HCT116 (cell line): ENCODE measurements around the gene ATP5PO. TPM values are rescaled to one million over a fixed set of nuclear protein-coding genes. Genes with fewer than 3 reads are reported as not detected.

Source experiments
- ATAC-seq: fragments of 200-7000 bp; cut with Tn5 transposase; 2 replicates; pipeline ENCODE4 v1.9.1; 2020; ENCODE audit warnings: mild to moderate bottlenecking, moderate library complexity
- BruUV-seq: library from RNA; stranded (reverse); fragments of 400-500 nt; replicated peaks from 2 replicates; lab custom pipeline; 2021; lab: Mats Ljungman, UMichigan
- CTCF ChIA-PET: fragments of 300-600 bp; sonication (Branson Sonifier 250); formaldehyde crosslinking; loops from one replicate; lab custom pipeline; 2021; ENCODE audit warnings: antibody characterized with exemption; lab: Charles Lee
- POLR2A ChIA-PET: fragments of 300-600, 350-600 bp; sonication (Branson Sonifier 250); formaldehyde crosslinking; loops from one replicate; lab custom pipeline; 2021; ENCODE audit warnings: antibody characterized with exemption; lab: Charles Lee
- RAD21 ChIA-PET, 2 experiments: fragments of 300-600 bp; sonication (Branson Sonifier 250); formaldehyde crosslinking; loops; one replicate each; lab custom pipeline; 2023; ENCODE audit warnings: low total read pairs in 2 of 2; ENCODE audit not compliant: uncharacterized antibody in 2 of 2, unreplicated experiment in 2 of 2, low non-redundant PET in 1 of 2; lab: Charles Lee
- DNase-seq: peaks from one replicate; pipeline ENCODE4 v3.0.0-alpha.2; 2010; ENCODE audit warnings: low read depth, low spot score
- H2AFZ ChIP-seq: fragments of 200-600 bp; shearing (Covaris generic), sonication (generic); 2 replicates; pipeline ENCODE4 v1.6.1; 2017; ENCODE audit warnings: low read depth, mixed run types, mixed read lengths, antibody characterized with exemption, low read length; ENCODE audit not compliant: poor library complexity, severe bottlenecking
- H3K27ac ChIP-seq: 2 replicates; pipeline ENCODE4 v1.5.1; 2012; ENCODE audit warnings: low read depth, low read length
- H3K27me3 ChIP-seq: fragments of 200-600 bp; sonication (generic); 2 replicates; pipeline ENCODE4 v1.6.1; 2016; ENCODE audit warnings: mixed run types, low read length, mixed read lengths; ENCODE audit not compliant: insufficient read depth
- H3K36me3 ChIP-seq, 2 experiments: fragments of 200-500 bp in 1 of 2; fragments of 200-600 bp in 1 of 2; sonication (Bioruptor generic) in 1 of 2; sonication (generic) in 1 of 2; 2 replicates each; pipeline versions ENCODE4 v1.5.1 to v1.6.1; 2014 to 2016; ENCODE audit warnings: low read length in 2 of 2, inconsistent platforms in 1 of 2, mixed read lengths in 1 of 2, mixed run types in 1 of 2; ENCODE audit not compliant: insufficient read depth in 2 of 2, control insufficient read depth in 1 of 2
- H3K4me1 ChIP-seq, 2 experiments: fragments of 200-600 bp in 1 of 2; sonication (generic) in 1 of 2; 2 replicates each; pipeline versions ENCODE4 v1.5.1 to v1.6.1; 2012 to 2017; ENCODE audit warnings: low read length in 2 of 2, inconsistent platforms in 1 of 2, mild to moderate bottlenecking in 1 of 2, mixed read lengths in 1 of 2, mixed run types in 1 of 2, moderate library complexity in 1 of 2; ENCODE audit not compliant: insufficient read depth in 2 of 2, control insufficient read depth in 1 of 2
- H3K4me2 ChIP-seq: fragments of 200-600 bp; sonication (generic); 2 replicates; pipeline ENCODE4 v1.6.1; 2017; ENCODE audit warnings: mixed run types, low read length, mixed read lengths
- H3K4me3 ChIP-seq, 2 experiments: fragments of 200-600 bp in 1 of 2; sonication (generic) in 1 of 2; replicated peaks in 1 of 2; 2 replicates each; pipeline ENCODE4 v1.5.1; 2011 to 2016; ENCODE audit warnings: low read length in 2 of 2, control low read depth in 1 of 2, low read depth in 1 of 2, mild to moderate bottlenecking in 1 of 2, mixed read lengths in 1 of 2, mixed run types in 1 of 2
- H3K79me2 ChIP-seq: fragments of 200-600 bp; sonication (generic); 2 replicates; pipeline ENCODE4 v1.6.1; 2017; ENCODE audit warnings: mild to moderate bottlenecking, mixed run types, low read length, moderate library complexity, mixed read lengths; ENCODE audit not compliant: insufficient read depth
- H3K9ac ChIP-seq: fragments of 200-600 bp; sonication (generic); 2 replicates; pipeline ENCODE4 v1.6.1; 2016; ENCODE audit warnings: low read length, mixed read lengths
- H3K9me2 ChIP-seq: fragments of 200-600 bp; sonication (generic), shearing (Covaris generic); 2 replicates; pipeline ENCODE4 v1.6.1; 2017; ENCODE audit warnings: mixed run types, mild to moderate bottlenecking, moderate library complexity; ENCODE audit not compliant: insufficient read depth
- H3K9me3 ChIP-seq, 2 experiments: fragments of 200-500 bp in 1 of 2; fragments of 200-600 bp in 1 of 2; sonication (Bioruptor generic) in 1 of 2; sonication (generic) in 1 of 2; 2 replicates each; pipeline ENCODE4 v1.6.1; 2014 to 2017; ENCODE audit warnings: low read length in 2 of 2, mixed read lengths in 2 of 2, inconsistent platforms in 1 of 2, low read depth in 1 of 2, mild to moderate bottlenecking in 1 of 2, mixed run types in 1 of 2, moderate library complexity in 1 of 2; ENCODE audit not compliant: control insufficient read depth in 1 of 2, insufficient read depth in 1 of 2
- H4K20me1 ChIP-seq: fragments of 200-600 bp; sonication (generic), shearing (Covaris generic); 2 replicates; pipeline ENCODE4 v1.6.1; 2017; ENCODE audit warnings: mixed run types, mild to moderate bottlenecking, moderate library complexity; ENCODE audit not compliant: insufficient read depth
- EGR1 ChIP-seq: IDR thresholded peaks from 2 replicates; pipeline ENCODE4 v1.6.1; 2012; ENCODE audit warnings: low read depth
- EZH2 ChIP-seq: fragments of 200-600 bp; sonication (generic); IDR thresholded peaks from 2 replicates; pipeline ENCODE4 v1.6.1; 2017; ENCODE audit warnings: antibody characterized with exemption, mixed run types
- EZH2phosphoT487 ChIP-seq: fragments of 200-600 bp; IDR thresholded peaks from 2 replicates; pipeline ENCODE4 v1.6.1; 2018; ENCODE audit warnings: antibody characterized with exemption, borderline replicate concordance
- POLR2AphosphoS5 ChIP-seq: IDR thresholded peaks from 2 replicates; pipeline ENCODE4 v1.6.1; 2011; ENCODE audit warnings: mild to moderate bottlenecking, low read depth, low read length, moderate library complexity
- SIN3A ChIP-seq: IDR thresholded peaks from 2 replicates; pipeline ENCODE4 v1.6.1; 2012; ENCODE audit warnings: low read depth
- TCF7L2 ChIP-seq: IDR thresholded peaks from 2 replicates; pipeline ENCODE4 v1.7.0; 2011; ENCODE audit warnings: borderline replicate concordance, inconsistent platforms; ENCODE audit not compliant: insufficient read depth, insufficient read length; ENCODE audit errors: extremely low read depth
- YY1 ChIP-seq: IDR thresholded peaks from 2 replicates; pipeline ENCODE4 v1.6.1; 2011; ENCODE audit warnings: low read length, low read depth, moderate library complexity, mild to moderate bottlenecking; ENCODE audit not compliant: insufficient replicate concordance; ENCODE audit errors: extremely low read depth
- ZNF274 ChIP-seq: fragments of 200-500 bp; sonication (Bioruptor generic); IDR thresholded peaks from 2 replicates; pipeline ENCODE4 v1.6.1; 2014; ENCODE audit warnings: mild to moderate bottlenecking, low read depth, low read length, inconsistent platforms
- intact Hi-C: fragments of 100-400 bp; cut with micrococcal nuclease; formaldehyde crosslinking; loops from 2 replicates; pipeline ENCODE4 v1.10.0; 2022
- total RNA-seq: library from RNA; stranded (reverse); gene quantifications from one replicate; pipeline ENCODE4 v1.2.1, GENCODE V29; 2021; ENCODE audit not compliant: unreplicated experiment
- TF ChIP-seq, protein P1 (sequence below): IDR thresholded peaks from 2 replicates; pipeline ENCODE4 v1.6.1; 2012
- TF ChIP-seq, protein P2 (sequence below): IDR thresholded peaks from 2 replicates; pipeline ENCODE4 v1.6.1; 2012; ENCODE audit warnings: low read depth
- TF ChIP-seq, protein P3 (sequence below), 3 experiments: fragments of 200-600 bp in 1 of 3; sonication (generic) in 1 of 3; IDR thresholded peaks in 2 of 3; conservative IDR thresholded peaks in 1 of 3; 2 replicates each; pipeline ENCODE4 v1.5.1; 2012 to 2017; ENCODE audit warnings: low read depth in 2 of 3, low read length in 2 of 3, antibody characterized with exemption in 1 of 3, borderline replicate concordance in 1 of 3, control low read depth in 1 of 3, mild to moderate bottlenecking in 1 of 3, mixed read lengths in 1 of 3, mixed run types in 1 of 3, moderate library complexity in 1 of 3; ENCODE audit not compliant: insufficient read depth in 1 of 3

The ATP5PO gene
- total RNA-seq, 1 experiment from 2014 or later = 238 TPM

DNA sequence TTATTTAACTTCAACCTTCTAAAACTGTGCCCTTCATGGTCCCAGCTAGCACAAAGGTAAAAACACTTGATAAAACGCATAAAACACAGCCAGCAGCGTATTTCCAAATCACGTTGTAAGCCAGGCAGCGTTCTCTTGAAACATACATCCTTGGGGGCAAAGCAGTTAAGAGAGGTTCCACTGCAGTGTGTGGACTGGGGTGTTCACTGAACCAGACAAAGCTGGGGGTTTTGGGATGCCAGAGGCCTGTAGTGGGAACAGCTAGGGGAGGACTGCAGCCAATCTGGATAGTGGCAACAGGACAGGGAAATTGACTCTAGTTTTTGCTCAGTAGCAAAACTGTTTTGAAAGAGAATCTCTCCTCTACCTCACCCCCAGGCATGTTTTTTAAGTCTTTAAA lies 21.5 kb upstream of the ATP5PO start:
- Histone ChIP-seq H3K79me2 (no peaks in the 10 kb centered on the region), H3K9me3 (no peaks in the 10 kb centered on the region), H3K4me3 (no peak overlapping the region), H3K36me3 (no peaks in the 10 kb centered on the region), H4K20me1 (no peaks in the 10 kb centered on the region), H2AFZ (no peak overlapping the region), H3K27ac (no peak overlapping the region), H3K4me1 (peaks cover 0 to under 1% of the 10 kb centered on the region in 2 experiments; a peak in 1 of 4 replicates), H3K9me2 (no peaks in the 10 kb centered on the region), H3K4me2 (no peak overlapping the region), H3K27me3 (no peaks in the 10 kb centered on the region), H3K9ac (no peak overlapping the region)
- ChIA-PET POLR2A (interaction anchor here (1.6 kb wide), 1 partner anchor 10 kb away, joined by 4 read pairs; no protein-coding TSS in a partner anchor), CTCF (interaction anchor here (0.9 to 1.3 kb wide), 3 partner anchors 13 to 411 kb away, joined by 3 to 4 read pairs (median 4); no protein-coding TSS in a partner anchor), RAD21 (no interaction called here)
- BruUV-seq = no TSS peak
- intact Hi-C loops = no loop called here
- ATAC-seq (no peak), DNase-seq (no peak)
- TF ChIP-seq TCF7L2 (no peak), POLR2AphosphoS5 (no peak), SIN3A (no peak)
- TF ChIP-seq, protein P1, sequence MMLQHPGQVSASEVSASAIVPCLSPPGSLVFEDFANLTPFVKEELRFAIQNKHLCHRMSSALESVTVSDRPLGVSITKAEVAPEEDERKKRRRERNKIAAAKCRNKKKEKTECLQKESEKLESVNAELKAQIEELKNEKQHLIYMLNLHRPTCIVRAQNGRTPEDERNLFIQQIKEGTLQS = no peak

DNA sequence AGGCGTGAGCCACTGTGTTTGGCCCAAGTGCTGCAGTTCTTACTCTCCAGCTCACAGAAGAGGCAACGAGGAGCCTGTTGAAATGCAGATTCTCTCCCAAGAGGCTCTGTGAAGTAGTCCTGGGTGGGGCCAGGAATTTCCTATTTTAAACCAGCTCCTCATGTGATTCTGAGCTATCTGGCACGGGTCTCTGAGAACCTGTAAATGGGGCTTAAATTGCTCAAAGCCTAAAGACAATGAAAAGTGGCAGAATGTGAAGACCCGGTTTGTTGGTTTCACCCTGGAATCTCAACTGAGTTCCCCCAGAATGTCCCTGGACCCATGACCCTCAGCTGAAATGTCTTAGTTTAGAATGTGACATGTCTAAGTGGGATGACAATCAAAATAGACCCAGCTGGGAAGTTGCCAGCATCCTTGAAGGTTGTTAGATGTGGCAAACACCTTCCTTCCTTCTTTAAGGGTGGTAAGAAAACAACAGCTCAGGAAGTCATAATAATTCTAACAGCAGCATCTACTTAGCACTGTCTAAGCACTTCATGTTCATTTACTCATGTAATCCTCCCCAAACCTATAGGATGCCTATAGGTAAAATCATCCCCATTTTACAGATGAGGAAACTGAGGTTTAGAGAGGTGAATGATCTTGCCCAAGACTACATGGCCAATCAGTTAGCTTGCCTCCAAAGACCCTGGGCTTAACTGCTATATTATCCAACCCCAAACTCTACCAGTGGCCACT lies 20.9 kb upstream of the ATP5PO start:
- no peak for TF ChIP-seq YY1
- no peak for TF ChIP-seq EGR1
- TF ChIP-seq, protein P2, sequence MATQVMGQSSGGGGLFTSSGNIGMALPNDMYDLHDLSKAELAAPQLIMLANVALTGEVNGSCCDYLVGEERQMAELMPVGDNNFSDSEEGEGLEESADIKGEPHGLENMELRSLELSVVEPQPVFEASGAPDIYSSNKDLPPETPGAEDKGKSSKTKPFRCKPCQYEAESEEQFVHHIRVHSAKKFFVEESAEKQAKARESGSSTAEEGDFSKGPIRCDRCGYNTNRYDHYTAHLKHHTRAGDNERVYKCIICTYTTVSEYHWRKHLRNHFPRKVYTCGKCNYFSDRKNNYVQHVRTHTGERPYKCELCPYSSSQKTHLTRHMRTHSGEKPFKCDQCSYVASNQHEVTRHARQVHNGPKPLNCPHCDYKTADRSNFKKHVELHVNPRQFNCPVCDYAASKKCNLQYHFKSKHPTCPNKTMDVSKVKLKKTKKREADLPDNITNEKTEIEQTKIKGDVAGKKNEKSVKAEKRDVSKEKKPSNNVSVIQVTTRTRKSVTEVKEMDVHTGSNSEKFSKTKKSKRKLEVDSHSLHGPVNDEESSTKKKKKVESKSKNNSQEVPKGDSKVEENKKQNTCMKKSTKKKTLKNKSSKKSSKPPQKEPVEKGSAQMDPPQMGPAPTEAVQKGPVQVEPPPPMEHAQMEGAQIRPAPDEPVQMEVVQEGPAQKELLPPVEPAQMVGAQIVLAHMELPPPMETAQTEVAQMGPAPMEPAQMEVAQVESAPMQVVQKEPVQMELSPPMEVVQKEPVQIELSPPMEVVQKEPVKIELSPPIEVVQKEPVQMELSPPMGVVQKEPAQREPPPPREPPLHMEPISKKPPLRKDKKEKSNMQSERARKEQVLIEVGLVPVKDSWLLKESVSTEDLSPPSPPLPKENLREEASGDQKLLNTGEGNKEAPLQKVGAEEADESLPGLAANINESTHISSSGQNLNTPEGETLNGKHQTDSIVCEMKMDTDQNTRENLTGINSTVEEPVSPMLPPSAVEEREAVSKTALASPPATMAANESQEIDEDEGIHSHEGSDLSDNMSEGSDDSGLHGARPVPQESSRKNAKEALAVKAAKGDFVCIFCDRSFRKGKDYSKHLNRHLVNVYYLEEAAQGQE = no peak
- TF ChIP-seq POLR2AphosphoS5 = no peak
- no peak for TF ChIP-seq ZNF274
- TF ChIP-seq, protein P3, sequence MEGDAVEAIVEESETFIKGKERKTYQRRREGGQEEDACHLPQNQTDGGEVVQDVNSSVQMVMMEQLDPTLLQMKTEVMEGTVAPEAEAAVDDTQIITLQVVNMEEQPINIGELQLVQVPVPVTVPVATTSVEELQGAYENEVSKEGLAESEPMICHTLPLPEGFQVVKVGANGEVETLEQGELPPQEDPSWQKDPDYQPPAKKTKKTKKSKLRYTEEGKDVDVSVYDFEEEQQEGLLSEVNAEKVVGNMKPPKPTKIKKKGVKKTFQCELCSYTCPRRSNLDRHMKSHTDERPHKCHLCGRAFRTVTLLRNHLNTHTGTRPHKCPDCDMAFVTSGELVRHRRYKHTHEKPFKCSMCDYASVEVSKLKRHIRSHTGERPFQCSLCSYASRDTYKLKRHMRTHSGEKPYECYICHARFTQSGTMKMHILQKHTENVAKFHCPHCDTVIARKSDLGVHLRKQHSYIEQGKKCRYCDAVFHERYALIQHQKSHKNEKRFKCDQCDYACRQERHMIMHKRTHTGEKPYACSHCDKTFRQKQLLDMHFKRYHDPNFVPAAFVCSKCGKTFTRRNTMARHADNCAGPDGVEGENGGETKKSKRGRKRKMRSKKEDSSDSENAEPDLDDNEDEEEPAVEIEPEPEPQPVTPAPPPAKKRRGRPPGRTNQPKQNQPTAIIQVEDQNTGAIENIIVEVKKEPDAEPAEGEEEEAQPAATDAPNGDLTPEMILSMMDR (IDR thresholded peaks at IDR 0.05 in 2 of 3, conservative IDR thresholded peaks at IDR 0.05 in 1 of 3; ENCODE audit: borderline replicate concordance in 1 of 3, insufficient read depth in 1 of 3, low read depth in 2 of 3, low read length in 2 of 3) = no peak
- no peak for TF ChIP-seq EZH2
- no peak for TF ChIP-seq EZH2phosphoT487
- no peaks in the 10 kb centered on the region for H4K20me1 ChIP-seq
- H3K27me3 ChIP-seq = no peaks in the 10 kb centered on the region
- RAD21 ChIA-PET = no interaction called here
- DNase-seq (no peak), ATAC-seq (no peak)
- no peak overlapping the region for H3K9ac ChIP-seq
- no peaks in the 10 kb centered on the region for H3K9me3 ChIP-seq
- no peak overlapping the region for H3K27ac ChIP-seq
- BruUV-seq = no TSS peak
- no peaks in the 10 kb centered on the region for H3K79me2 ChIP-seq
- H3K4me1 ChIP-seq = peaks cover 0 to 3% of the 10 kb centered on the region in 2 experiments; a peak in 1 of 4 replicates
- H3K4me3 ChIP-seq = no peak overlapping the region
- H3K4me2 ChIP-seq = no peak overlapping the region
- no peaks in the 10 kb centered on the region for H3K9me2 ChIP-seq
- POLR2A ChIA-PET = interaction anchor here (1.6 kb wide), 1 partner anchor 11 kb away, joined by 4 read pairs; no protein-coding TSS in a partner anchor
- intact Hi-C loops = no loop called here
- H2AFZ ChIP-seq = no peak overlapping the region
- CTCF ChIA-PET = interaction anchor here (1.2 to 1.3 kb wide), 2 partner anchors 12 to 386 kb away, joined by 4 read pairs; no protein-coding TSS in a partner anchor
- no peaks in the 10 kb centered on the region for H3K36me3 ChIP-seq
